ENCODE results near the gene ULK4. TPM values are rescaled to one million over a fixed set of nuclear protein-coding genes. Genes with fewer than 3 reads are reported as not detected.

ULK4 gene
- polyA plus RNA-seq, 4 donors: 1.1 to 2.8 (median 1.8) TPM

DNA sequence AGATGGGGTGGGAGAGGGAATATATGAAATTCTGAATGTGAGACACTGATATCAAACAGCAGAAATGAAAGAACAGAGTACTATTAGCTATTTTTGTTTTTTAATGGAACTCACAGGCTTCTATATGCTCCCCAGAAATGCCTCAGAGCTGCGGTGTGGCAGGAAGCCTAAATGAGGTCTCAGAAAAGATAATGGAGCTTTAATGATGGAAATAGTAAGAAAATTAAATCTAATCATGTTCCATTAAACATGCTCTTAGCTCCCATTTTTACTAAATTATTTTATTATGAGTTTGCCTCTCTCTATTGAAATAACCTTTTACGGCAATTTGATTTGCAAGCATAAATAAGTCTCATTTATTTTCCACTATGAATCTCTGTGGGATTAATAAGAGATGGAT lies 378.9 kb downstream of the ULK4 start:
- Histone ChIP-seq H3K36me3 (ENCODE audit: control insufficient read depth in 3 of 3, insufficient read depth in 2 of 3, low read depth in 1 of 3, low read length in 3 of 3) (no peaks in the 10 kb centered on the region), H3K27ac (ENCODE audit: low read depth in 1 of 3, low read length in 2 of 3) (no peak overlapping the region), H3K27me3 (ENCODE audit: control insufficient read depth in 3 of 3, insufficient read depth in 3 of 3, low read length in 3 of 3) (no peaks in the 10 kb centered on the region), H3K9me3 (ENCODE audit: control insufficient read depth in 2 of 2, insufficient read depth in 1 of 2, low read depth in 1 of 2, low read length in 1 of 2) (no peaks in the 10 kb centered on the region), H3K4me1 (ENCODE audit: control insufficient read depth in 3 of 3, insufficient read depth in 2 of 3, low read depth in 1 of 3, low read length in 2 of 3) (no peaks in the 10 kb centered on the region), H3K4me3 (ENCODE audit: low read depth in 1 of 3, low read length in 3 of 3) (no peak overlapping the region)
- WGBS, 3 donors: 93 to 98% (median 96%) methylated on average over 2 of the region's 2 CpGs
- FAIRE-seq (no peak), DNase-seq (no peak)

DNA sequence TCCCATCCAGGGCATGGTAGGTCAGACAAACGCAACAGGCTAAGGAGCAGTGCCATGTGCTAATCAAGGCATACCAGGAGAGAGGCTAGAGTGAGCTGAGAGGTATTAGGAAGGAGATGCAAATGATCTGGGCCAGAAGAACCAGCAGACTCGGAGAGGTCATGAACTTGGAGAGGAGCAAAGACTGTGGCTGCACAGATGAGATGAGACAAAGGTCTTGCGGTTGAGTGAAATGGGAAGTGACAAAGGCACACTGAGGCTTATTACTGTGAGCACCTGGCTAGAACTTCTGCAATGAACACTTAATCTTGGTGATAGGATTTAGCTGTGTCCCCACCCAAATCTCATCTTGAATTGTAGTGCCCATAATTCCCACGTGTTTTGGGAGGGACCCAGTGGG lies 380.2 kb downstream of the ULK4 start:
- Histone ChIP-seq H3K4me1 (ENCODE audit: control insufficient read depth in 3 of 3, insufficient read depth in 2 of 3, low read depth in 1 of 3, low read length in 2 of 3) (no peaks in the 10 kb centered on the region), H3K27ac (ENCODE audit: low read depth in 1 of 3, low read length in 2 of 3) (no peak overlapping the region), H3K36me3 (ENCODE audit: control insufficient read depth in 3 of 3, insufficient read depth in 2 of 3, low read depth in 1 of 3, low read length in 3 of 3) (no peaks in the 10 kb centered on the region), H3K27me3 (ENCODE audit: control insufficient read depth in 3 of 3, insufficient read depth in 3 of 3, low read length in 3 of 3) (no peaks in the 10 kb centered on the region), H3K9me3 (ENCODE audit: control insufficient read depth in 2 of 2, insufficient read depth in 1 of 2, low read depth in 1 of 2, low read length in 1 of 2) (no peaks in the 10 kb centered on the region), H3K4me3 (ENCODE audit: low read depth in 1 of 3, low read length in 3 of 3) (no peak overlapping the region)
- FAIRE-seq (no peak), DNase-seq (no peak)
- 74 to 79% (median 78%) methylated on average over 4 of the region's 4 CpGs for WGBS, 3 donors

DNA sequence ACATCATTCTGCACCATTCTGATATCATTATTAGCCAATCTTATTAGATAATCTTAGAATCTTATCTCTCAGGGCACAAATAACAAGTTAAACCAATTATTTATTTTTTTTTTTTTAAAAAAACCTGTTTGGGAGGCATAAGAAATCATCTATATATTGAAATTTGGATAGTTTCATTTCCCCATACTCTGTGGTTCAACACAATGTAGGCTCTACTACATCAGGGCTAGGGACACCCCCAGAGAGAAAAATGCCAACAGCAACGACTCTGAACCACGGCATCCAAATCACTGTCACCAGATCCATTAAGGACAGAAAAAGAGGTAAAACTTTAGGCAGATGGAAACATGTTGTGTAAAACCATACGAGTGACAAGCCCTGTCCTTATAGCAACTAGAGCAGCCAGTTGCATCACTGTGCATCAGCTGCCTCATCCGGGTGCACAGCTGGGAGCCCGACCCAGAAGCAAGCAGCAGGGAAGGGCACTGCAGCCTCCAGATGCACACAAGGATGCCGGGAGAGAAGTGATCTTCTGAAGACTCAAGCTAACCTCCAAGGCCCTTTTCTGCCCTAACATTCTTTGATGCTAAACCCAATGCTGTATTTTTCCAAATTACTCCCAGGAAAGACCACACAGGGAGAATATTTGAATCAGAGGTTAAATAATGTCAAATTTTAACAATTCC lies 381.5 kb downstream of the ULK4 start:
- 77 to 88% (median 88%) methylated on average over 6 of the region's 6 CpGs for WGBS, 3 donors
- FAIRE-seq: no peak

DNA sequence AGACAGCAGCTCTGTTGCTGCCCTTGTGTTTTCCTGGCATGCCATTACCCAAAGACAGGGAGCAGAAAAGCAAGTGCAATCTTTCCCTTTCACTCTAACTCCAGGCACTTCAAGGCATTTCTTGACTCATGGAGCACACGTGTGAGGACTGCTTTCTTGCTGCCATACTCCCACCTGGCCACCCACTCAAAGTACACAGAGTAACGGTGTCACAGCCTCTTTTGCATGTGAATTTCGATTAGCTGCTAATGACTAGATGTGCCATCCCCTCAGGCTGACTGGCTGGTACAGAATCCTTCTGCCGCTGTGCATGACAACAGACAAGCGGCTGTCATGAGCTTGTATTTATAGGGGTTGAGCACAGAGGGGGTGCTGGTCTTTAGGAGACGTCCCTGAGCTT lies 382.0 kb downstream of the ULK4 start:
- H3K9me3 ChIP-seq (ENCODE audit: control insufficient read depth in 2 of 2, insufficient read depth in 1 of 2, low read depth in 1 of 2, low read length in 1 of 2): no peaks in the 10 kb centered on the region
- H3K27me3 ChIP-seq (ENCODE audit: control insufficient read depth in 3 of 3, insufficient read depth in 3 of 3, low read length in 3 of 3): no peaks in the 10 kb centered on the region
- H3K4me1 ChIP-seq (ENCODE audit: control insufficient read depth in 3 of 3, insufficient read depth in 2 of 3, low read depth in 1 of 3, low read length in 2 of 3): no peaks in the 10 kb centered on the region
- no peaks in the 10 kb centered on the region for H3K36me3 ChIP-seq (ENCODE audit: control insufficient read depth in 3 of 3, insufficient read depth in 2 of 3, low read depth in 1 of 3, low read length in 3 of 3)
- H3K4me3 ChIP-seq (ENCODE audit: low read depth in 1 of 3, low read length in 3 of 3): no peak overlapping the region
- WGBS, 3 donors: 86 to 93% (median 91%) methylated on average over 6 of the region's 6 CpGs
- no peak for FAIRE-seq
- no peak overlapping the region for H3K27ac ChIP-seq (ENCODE audit: low read depth in 1 of 3, low read length in 2 of 3)
- DNase-seq: no peak

More for the DNA sequence above, 381.5 kb downstream of the ULK4 start:
- Histone ChIP-seq H3K4me3 (ENCODE audit: low read depth in 1 of 3, low read length in 3 of 3) (no peak overlapping the region), H3K9me3 (ENCODE audit: control insufficient read depth in 2 of 2, insufficient read depth in 1 of 2, low read depth in 1 of 2, low read length in 1 of 2) (no peaks in the 10 kb centered on the region), H3K27me3 (ENCODE audit: control insufficient read depth in 3 of 3, insufficient read depth in 3 of 3, low read length in 3 of 3) (no peaks in the 10 kb centered on the region), H3K4me1 (ENCODE audit: control insufficient read depth in 3 of 3, insufficient read depth in 2 of 3, low read depth in 1 of 3, low read length in 2 of 3) (no peaks in the 10 kb centered on the region), H3K27ac (ENCODE audit: low read depth in 1 of 3, low read length in 2 of 3) (no peak overlapping the region), H3K36me3 (ENCODE audit: control insufficient read depth in 3 of 3, insufficient read depth in 2 of 3, low read depth in 1 of 3, low read length in 3 of 3) (no peaks in the 10 kb centered on the region)
- no peak for DNase-seq

DNA sequence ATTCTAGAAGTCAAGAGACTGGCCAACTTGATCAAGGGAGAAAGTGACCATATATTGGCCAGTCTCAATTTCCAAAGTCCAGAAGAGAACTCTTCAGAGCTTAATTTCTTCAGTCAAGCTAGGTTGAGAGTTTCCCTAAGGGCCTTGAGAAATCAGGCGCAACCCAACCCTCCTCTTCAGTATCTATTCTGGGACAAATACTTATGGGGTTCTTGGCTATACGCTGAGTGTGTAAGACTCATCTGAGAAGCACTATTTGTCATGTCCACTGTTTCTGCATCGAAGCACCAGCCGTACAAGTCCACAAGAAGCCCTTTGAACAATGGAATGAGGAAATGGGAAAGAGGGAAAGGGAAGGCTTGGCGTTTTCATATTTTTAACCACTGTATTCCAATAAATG lies 383.1 kb downstream of the ULK4 start:
- DNase-seq (no peak), FAIRE-seq (no peak)
- Histone ChIP-seq H3K27me3 (ENCODE audit: control insufficient read depth in 3 of 3, insufficient read depth in 3 of 3, low read length in 3 of 3) (no peaks in the 10 kb centered on the region), H3K9me3 (ENCODE audit: control insufficient read depth in 2 of 2, insufficient read depth in 1 of 2, low read depth in 1 of 2, low read length in 1 of 2) (no peaks in the 10 kb centered on the region), H3K4me3 (ENCODE audit: low read depth in 1 of 3, low read length in 3 of 3) (no peak overlapping the region), H3K27ac (ENCODE audit: low read depth in 1 of 3, low read length in 2 of 3) (no peak overlapping the region), H3K4me1 (ENCODE audit: control insufficient read depth in 3 of 3, insufficient read depth in 2 of 3, low read depth in 1 of 3, low read length in 2 of 3) (no peaks in the 10 kb centered on the region), H3K36me3 (ENCODE audit: control insufficient read depth in 3 of 3, insufficient read depth in 2 of 3, low read depth in 1 of 3, low read length in 3 of 3) (no peaks in the 10 kb centered on the region)
- WGBS, 3 donors: 83 to 95% (median 90%) methylated on average over 5 of the region's 5 CpGs

DNA sequence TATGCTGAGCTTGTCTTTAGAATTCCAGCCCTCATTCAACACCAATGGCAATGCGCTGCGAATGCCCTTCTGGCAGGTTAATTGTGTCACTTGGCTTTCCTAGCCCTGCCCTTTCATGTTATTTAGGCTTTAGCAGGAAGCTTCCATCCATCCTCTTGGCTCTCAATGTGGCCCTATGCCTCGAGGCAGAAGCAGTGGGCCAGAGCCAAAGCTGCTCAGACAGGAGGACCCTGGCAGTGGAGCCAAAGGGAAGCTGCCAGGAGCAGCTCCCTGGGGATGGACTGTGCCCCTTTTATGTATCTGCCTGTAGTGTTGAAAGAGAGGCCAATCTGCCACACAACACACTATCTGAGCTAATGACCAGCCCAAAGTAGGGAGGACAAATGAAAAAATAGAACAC lies 386.2 kb downstream of the ULK4 start:
- Histone ChIP-seq H3K27me3 (ENCODE audit: control insufficient read depth in 3 of 3, insufficient read depth in 3 of 3, low read length in 3 of 3) (no peaks in the 10 kb centered on the region), H3K27ac (ENCODE audit: low read depth in 1 of 3, low read length in 2 of 3) (no peak overlapping the region), H3K4me1 (ENCODE audit: control insufficient read depth in 3 of 3, insufficient read depth in 2 of 3, low read depth in 1 of 3, low read length in 2 of 3) (no peaks in the 10 kb centered on the region), H3K4me3 (ENCODE audit: low read depth in 1 of 3, low read length in 3 of 3) (no peak overlapping the region), H3K9me3 (ENCODE audit: control insufficient read depth in 2 of 2, insufficient read depth in 1 of 2, low read depth in 1 of 2, low read length in 1 of 2) (no peaks in the 10 kb centered on the region), H3K36me3 (ENCODE audit: control insufficient read depth in 3 of 3, insufficient read depth in 2 of 3, low read depth in 1 of 3, low read length in 3 of 3) (no peaks in the 10 kb centered on the region)
- FAIRE-seq (no peak), DNase-seq (no peak)
- WGBS, 3 donors: 64 to 81% (median 76%) methylated on average over 3 of the region's 3 CpGs

DNA sequence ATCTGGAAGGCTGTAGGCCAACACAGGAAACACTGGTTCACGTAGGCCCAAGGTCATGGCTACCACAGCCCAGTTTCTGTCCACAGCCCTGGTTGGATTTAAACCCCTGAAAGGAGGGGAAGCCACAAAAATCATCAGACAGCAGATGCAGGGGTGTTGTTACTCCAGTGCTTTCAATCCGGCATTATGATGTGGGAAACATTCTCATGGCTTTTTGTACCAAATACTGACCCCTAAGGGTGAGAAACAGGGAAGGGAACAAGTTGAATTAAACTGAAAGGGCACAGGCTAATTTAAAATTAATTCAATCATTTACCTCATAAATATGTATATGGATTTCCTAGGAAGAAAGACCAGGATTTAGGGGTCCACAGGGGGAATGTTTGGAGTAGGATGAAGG lies 387.0 kb downstream of the ULK4 start:
- Histone ChIP-seq H3K9me3 (ENCODE audit: control insufficient read depth in 2 of 2, insufficient read depth in 1 of 2, low read depth in 1 of 2, low read length in 1 of 2) (no peaks in the 10 kb centered on the region), H3K36me3 (ENCODE audit: control insufficient read depth in 3 of 3, insufficient read depth in 2 of 3, low read depth in 1 of 3, low read length in 3 of 3) (no peaks in the 10 kb centered on the region), H3K4me1 (ENCODE audit: control insufficient read depth in 3 of 3, insufficient read depth in 2 of 3, low read depth in 1 of 3, low read length in 2 of 3) (no peaks in the 10 kb centered on the region), H3K27ac (ENCODE audit: low read depth in 1 of 3, low read length in 2 of 3) (no peak overlapping the region), H3K27me3 (ENCODE audit: control insufficient read depth in 3 of 3, insufficient read depth in 3 of 3, low read length in 3 of 3) (no peaks in the 10 kb centered on the region), H3K4me3 (ENCODE audit: low read depth in 1 of 3, low read length in 3 of 3) (no peak overlapping the region)
- FAIRE-seq: no peak
- DNase-seq: no peak
- WGBS, 3 donors: 40 to 54% (median 47%) methylated on average over 2 of the region's 2 CpGs

DNA sequence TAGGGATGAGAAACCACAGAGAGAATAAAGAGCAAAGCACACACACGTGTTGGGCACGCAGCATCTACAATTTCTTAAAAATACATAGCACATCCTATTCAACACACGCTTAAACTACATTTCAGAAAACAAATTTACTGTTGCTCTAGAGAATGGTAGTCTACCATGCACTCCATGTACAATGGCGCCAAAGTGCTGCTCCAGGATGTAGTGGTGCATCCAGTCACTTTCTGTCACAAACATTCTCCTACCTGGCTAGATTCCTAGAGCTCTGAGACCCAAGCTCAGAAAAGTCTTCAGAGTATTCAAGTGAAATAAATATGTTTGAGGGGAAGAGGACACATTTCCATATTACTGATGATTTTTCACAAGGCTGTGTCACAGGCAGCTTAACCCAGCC lies 388.3 kb downstream of the ULK4 start:
- H3K9me3 ChIP-seq (ENCODE audit: control insufficient read depth in 2 of 2, insufficient read depth in 1 of 2, low read depth in 1 of 2, low read length in 1 of 2): no peaks in the 10 kb centered on the region
- no peaks in the 10 kb centered on the region for H3K27me3 ChIP-seq (ENCODE audit: control insufficient read depth in 3 of 3, insufficient read depth in 3 of 3, low read length in 3 of 3)
- 94 to 96% (median 95%) methylated on average over 4 of the region's 4 CpGs for WGBS, 3 donors
- FAIRE-seq: no peak
- H3K4me1 ChIP-seq (ENCODE audit: control insufficient read depth in 3 of 3, insufficient read depth in 2 of 3, low read depth in 1 of 3, low read length in 2 of 3): no peaks in the 10 kb centered on the region
- H3K4me3 ChIP-seq (ENCODE audit: low read depth in 1 of 3, low read length in 3 of 3): no peak overlapping the region
- no peak overlapping the region for H3K27ac ChIP-seq (ENCODE audit: low read depth in 1 of 3, low read length in 2 of 3)
- no peaks in the 10 kb centered on the region for H3K36me3 ChIP-seq (ENCODE audit: control insufficient read depth in 3 of 3, insufficient read depth in 2 of 3, low read depth in 1 of 3, low read length in 3 of 3)
- DNase-seq: no peak

DNA sequence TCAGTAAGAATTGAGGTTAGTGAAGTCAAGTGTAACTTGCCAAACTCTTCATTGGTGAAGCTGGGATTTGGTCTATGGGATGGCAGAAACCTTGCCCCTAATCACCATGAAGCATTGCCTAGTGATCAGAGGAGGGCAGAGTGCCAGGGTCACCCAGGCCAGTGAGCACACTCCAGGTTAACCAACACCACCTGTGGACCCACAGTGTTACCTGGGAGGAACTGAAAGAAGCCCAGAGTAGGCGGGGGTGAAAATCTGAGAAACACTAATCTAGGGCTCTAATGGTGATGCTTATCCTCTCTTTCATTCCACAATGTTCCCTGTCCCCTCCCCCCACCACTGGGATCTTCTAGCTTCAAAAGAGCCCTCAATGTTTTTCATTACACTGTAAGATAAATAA lies 389.8 kb downstream of the ULK4 start:
- Histone ChIP-seq H3K27ac (ENCODE audit: low read depth in 1 of 3, low read length in 2 of 3) (no peak overlapping the region), H3K9me3 (ENCODE audit: control insufficient read depth in 2 of 2, insufficient read depth in 1 of 2, low read depth in 1 of 2, low read length in 1 of 2) (no peaks in the 10 kb centered on the region), H3K4me1 (ENCODE audit: control insufficient read depth in 3 of 3, insufficient read depth in 2 of 3, low read depth in 1 of 3, low read length in 2 of 3) (no peaks in the 10 kb centered on the region), H3K4me3 (ENCODE audit: low read depth in 1 of 3, low read length in 3 of 3) (no peak overlapping the region), H3K36me3 (ENCODE audit: control insufficient read depth in 3 of 3, insufficient read depth in 2 of 3, low read depth in 1 of 3, low read length in 3 of 3) (no peaks in the 10 kb centered on the region), H3K27me3 (ENCODE audit: control insufficient read depth in 3 of 3, insufficient read depth in 3 of 3, low read length in 3 of 3) (no peaks in the 10 kb centered on the region)
- FAIRE-seq (no peak), DNase-seq (no peak)
- 82 to 100% (median 95%) methylated on average over 1 of the region's 1 CpG for WGBS, 3 donors
